GM19193 (cell line): ENCODE data around the gene KDM3A.

Experiments used
- POLR2A ChIP-seq: IDR thresholded peaks from 4 replicates; pipeline ENCODE4 v1.6.1; 2011; ENCODE audit not compliant: insufficient read depth, insufficient read length; ENCODE audit errors: extremely low read depth

KDM3A gene

GRCh38 chr2:86487062-86487461 lies 45.9 kb downstream of the KDM3A start:
- TF ChIP-seq POLR2A = no peak

- TF ChIP-seq POLR2A = no peak
These were observed 47.5 kb downstream of the KDM3A start for GRCh38 chr2:86488561-86489250.

- TF ChIP-seq POLR2A = no peak
These were observed 48.4 kb downstream of the KDM3A start for GRCh38 chr2:86489542-86489941.

GRCh38 chr2:86490245-86490644 lies 49.1 kb downstream of the KDM3A start:
- TF ChIP-seq POLR2A = no peak

- no peak for TF ChIP-seq POLR2A
These were observed 49.9 kb downstream of the KDM3A start for GRCh38 chr2:86491088-86491487.

- no peak for TF ChIP-seq POLR2A
These were observed 50.9 kb downstream of the KDM3A start for GRCh38 chr2:86492048-86492453.

GRCh38 chr2:86498468-86499260 lies 57.5 kb downstream of the KDM3A start:
- TF ChIP-seq POLR2A = no peak

- no peak for TF ChIP-seq POLR2A
These were observed 58.2 kb downstream of the KDM3A start for GRCh38 chr2:86499326-86499725.

- TF ChIP-seq POLR2A = no peak
These were observed 59.3 kb downstream of the KDM3A start for GRCh38 chr2:86500325-86501083.

- no peak for TF ChIP-seq POLR2A
These were observed 66.4 kb downstream of the KDM3A start for GRCh38 chr2:86507600-86507999.

- no peak for TF ChIP-seq POLR2A
These were observed 69.3 kb downstream of the KDM3A start for GRCh38 chr2:86510436-86510933.

- TF ChIP-seq POLR2A = no peak
These were observed 70.9 kb downstream of the KDM3A start for GRCh38 chr2:86512034-86512433.

- no peak for TF ChIP-seq POLR2A
These were observed 71.7 kb downstream of the KDM3A start for GRCh38 chr2:86512892-86513291.

- no peak for TF ChIP-seq POLR2A
These were observed 72.9 kb downstream of the KDM3A start for GRCh38 chr2:86513948-86514660.

GRCh38 chr2:86518481-86518880 lies 77.3 kb downstream of the KDM3A start:
- no peak for TF ChIP-seq POLR2A

GRCh38 chr2:86519349-86519748 lies 78.2 kb downstream of the KDM3A start:
- TF ChIP-seq POLR2A = no peak

- no peak for TF ChIP-seq POLR2A
These were observed 79.0 kb downstream of the KDM3A start for GRCh38 chr2:86520153-86520552.
